HepG2 (cell line): Measurements from ENCODE around the gene NDRG2. TPM values are rescaled to one million over a fixed set of nuclear protein-coding genes. Genes with fewer than 3 reads are reported as not detected.

ENCODE experiments used
- ATAC-seq: fragments of 200-7000 bp; cut with Tn5 transposase; 3 replicates; pipeline ENCODE4 v1.9.1; 2020; ENCODE audit warnings: mild to moderate bottlenecking, moderate library complexity
- BruUV-seq: library from RNA; stranded (reverse); fragments of 400-500 nt; replicated peaks from 2 replicates; lab custom pipeline; 2021; lab: Mats Ljungman, UMichigan
- CTCF ChIA-PET: fragments of 300-600 bp; formaldehyde crosslinking; extraction: SDS; loops from one replicate; lab custom pipeline; 2021; ENCODE audit warnings: low total read pairs, inconsistent platforms, low intra/inter-chr PET ratio; lab: Yijun Ruan, JAX
- POLR2A ChIA-PET: fragments of 350-600 bp; sonication (Branson Sonifier 250); formaldehyde crosslinking; loops from one replicate; lab custom pipeline; 2020; ENCODE audit warnings: antibody characterized with exemption, inconsistent platforms; lab: Yijun Ruan, JAX
- DNase-seq: peaks from one replicate; pipeline ENCODE4 v3.0.0-alpha.2; 2015; ENCODE audit warnings: low spot score
- FAIRE-seq: peaks from 3 replicates; lab custom pipeline; 2011; peaks lifted over from hg19 to GRCh38; lab: Jason Lieb, UNC
- H2AFZ ChIP-seq: one replicate; pipeline ENCODE4 v1.6.1; 2011; ENCODE audit warnings: low read length, inconsistent platforms
- H3K27ac ChIP-seq: fragments of 300-600 bp; 3 replicates; pipeline ENCODE4 v1.8.0; 2011; ENCODE audit warnings: mixed run types, mild to moderate bottlenecking, mixed read lengths, low read length, inconsistent platforms; ENCODE audit not compliant: insufficient read depth; ENCODE audit errors: extremely low read length
- H3K27me3 ChIP-seq, 2 experiments: fragments of 200-600 bp in 1 of 2; 2 replicates in 1 of 2; 3 replicates in 1 of 2; pipeline versions ENCODE4 v1.6.0 to v1.8.0; 2011; ENCODE audit warnings: low read length in 2 of 2, mild to moderate bottlenecking in 2 of 2, moderate library complexity in 2 of 2, inconsistent platforms in 1 of 2; ENCODE audit not compliant: insufficient read depth in 2 of 2, control insufficient read depth in 1 of 2
- H3K36me3 ChIP-seq, 2 experiments: fragments of 200-600 bp in 1 of 2; replicated peaks in 1 of 2; 2 replicates in 1 of 2; 3 replicates in 1 of 2; pipeline versions ENCODE4 v1.5.1 to v1.8.0; 2011; ENCODE audit warnings: low read length in 2 of 2, inconsistent platforms in 1 of 2; ENCODE audit not compliant: insufficient read depth in 2 of 2, control insufficient read depth in 1 of 2
- H3K4me1 ChIP-seq: 2 replicates; pipeline ENCODE4 v1.5.1; 2012; ENCODE audit warnings: low read length, inconsistent platforms; ENCODE audit not compliant: insufficient read depth
- H3K4me2 ChIP-seq: 2 replicates; pipeline ENCODE4 v1.6.0; 2011; ENCODE audit warnings: low read depth, low read length, inconsistent platforms
- H3K4me3 ChIP-seq, 3 experiments: fragments of 200-600 bp in 1 of 3; sonication (generic), shearing (Covaris generic) in 1 of 3; replicated peaks in 1 of 3; 2 replicates each; pipeline ENCODE4 v1.5.1; 2011 to 2016; ENCODE audit warnings: low read length in 3 of 3, inconsistent platforms in 2 of 3, low read depth in 2 of 3, mild to moderate bottlenecking in 2 of 3, control low read depth in 1 of 3, mixed read lengths in 1 of 3; ENCODE audit not compliant: insufficient read depth in 1 of 3
- H3K79me2 ChIP-seq: one replicate; pipeline ENCODE4 v1.6.1; 2011; ENCODE audit warnings: low read length, inconsistent platforms; ENCODE audit not compliant: insufficient read depth
- H3K9ac ChIP-seq: 2 replicates; pipeline ENCODE4 v1.6.0; 2011; ENCODE audit warnings: mild to moderate bottlenecking, low read depth, low read length, inconsistent platforms; ENCODE audit not compliant: insufficient read depth
- H3K9me3 ChIP-seq: 2 replicates; pipeline ENCODE4 v1.5.1; 2012; ENCODE audit warnings: mild to moderate bottlenecking, low read length
- H4K20me1 ChIP-seq: 2 replicates; pipeline ENCODE4 v1.6.0; 2011; ENCODE audit warnings: inconsistent platforms, mild to moderate bottlenecking, low read length, moderate library complexity; ENCODE audit not compliant: insufficient read depth
- AHR ChIP-seq: IDR thresholded peaks from 2 replicates; pipeline ENCODE4 v1.6.1; 2018; ENCODE audit warnings: missing genetic modification reagents, missing compliant biosample characterization
- CENPT ChIP-seq: sonication (generic); formaldehyde crosslinking; IDR thresholded peaks from 2 replicates; pipeline ENCODE4 v1.8.0; 2022; ENCODE audit warnings: low read depth, mild to moderate bottlenecking, moderate library complexity, missing genetic modification reagents
- DDIT3 ChIP-seq: sonication (generic); formaldehyde crosslinking; IDR thresholded peaks from 2 replicates; pipeline ENCODE4 v1.4.0; 2020; ENCODE audit warnings: mild to moderate bottlenecking, missing genetic modification reagents
- ESRRA ChIP-seq: sonication (generic); formaldehyde crosslinking; IDR thresholded peaks from 2 replicates; pipeline ENCODE4 v1.5.1; 2020; ENCODE audit warnings: mild to moderate bottlenecking, low read depth, missing genetic modification reagents
- ETV5 ChIP-seq: IDR thresholded peaks from 2 replicates; pipeline ENCODE4 v1.6.1; 2018; ENCODE audit warnings: missing biosample characterization, missing genetic modification reagents, inconsistent platforms, borderline replicate concordance
- FOXP1 ChIP-seq, 2 experiments: fragments of 450-650 bp in 1 of 2; IDR thresholded peaks; 2 replicates each; pipeline ENCODE4 v1.6.1; 2017 to 2018; ENCODE audit warnings: antibody characterized with exemption in 1 of 2
- GABPB1 ChIP-seq: IDR thresholded peaks from 2 replicates; pipeline ENCODE4 v1.6.1; 2016; ENCODE audit warnings: mild to moderate bottlenecking, missing genetic modification reagents, moderate library complexity, missing compliant biosample characterization
- HBP1 ChIP-seq: IDR thresholded peaks from 2 replicates; pipeline ENCODE4 v1.6.1; 2016; ENCODE audit warnings: low read depth, control low read depth
- HNRNPLL ChIP-seq: fragments of 200-400 bp; formaldehyde crosslinking; IDR thresholded peaks from 2 replicates; pipeline ENCODE4 v1.6.1; 2017; ENCODE audit warnings: mild to moderate bottlenecking, low read depth, low read length; ENCODE audit not compliant: poor library complexity, severe bottlenecking
- KDM1A ChIP-seq: IDR thresholded peaks from 2 replicates; pipeline ENCODE4 v1.6.1; 2016; ENCODE audit warnings: missing compliant biosample characterization
- MBD4 ChIP-seq: IDR thresholded peaks from 2 replicates; pipeline ENCODE4 v1.6.1; 2012; ENCODE audit warnings: low read length, inconsistent platforms, borderline replicate concordance
- MXD4 ChIP-seq: IDR thresholded peaks from 2 replicates; pipeline ENCODE4 v1.6.1; 2016; ENCODE audit warnings: mild to moderate bottlenecking, missing biosample characterization, missing genetic modification reagents
- TAF1 ChIP-seq: sonication (generic); formaldehyde crosslinking; IDR thresholded peaks from 2 replicates; pipeline ENCODE4 v1.4.0; 2020; ENCODE audit warnings: missing genetic modification reagents
- ZFP91 ChIP-seq: sonication (generic); formaldehyde crosslinking; IDR thresholded peaks from 2 replicates; pipeline ENCODE4 v1.9.0; 2022; ENCODE audit warnings: missing genetic modification reagents, mild to moderate bottlenecking, borderline replicate concordance
- ZGPAT ChIP-seq: IDR thresholded peaks from 2 replicates; pipeline ENCODE4 v1.6.1; 2016; ENCODE audit warnings: mild to moderate bottlenecking
- ZNF275 ChIP-seq: sonication (generic); formaldehyde crosslinking; IDR thresholded peaks from 2 replicates; pipeline ENCODE4 v1.8.0; 2022; ENCODE audit warnings: missing genetic modification reagents, mild to moderate bottlenecking, inconsistent platforms, borderline replicate concordance
- whole genome bisulfite sequencing: methylation state at CpG from one replicate; pipeline ENCODE4 v1.1.6; 2017; ENCODE audit warnings: low lambda C conversion rate; 5-methylcytosine and 5-hydroxymethylcytosine counted together
- in situ Hi-C: cut with HindIII; loops from 2 replicates; pipeline ENCODE4 v1.10.0; 2017; ENCODE audit warnings: low pct_unique_long_range_greater_than_20kb; ENCODE audit not compliant: extremely low pct_ligation_motif_present
- intact Hi-C: fragments of 100-400 bp; cut with micrococcal nuclease; formaldehyde crosslinking; loops from one replicate; pipeline ENCODE4 v1.10.0; 2022; ENCODE audit not compliant: unreplicated experiment
- polyA plus RNA-seq, 8 experiments: library from polyadenylated mRNA; depleted of rRNA in 3 of 8; stranded (reverse) in 7 of 8; unstranded in 1 of 8; fragments of >200 nt; fragmentation: Illumina TruSeq in 4 of 8; extraction: Trizol in 4 of 8; gene quantifications; 2 replicates each; pipeline versions ENCODE4 v1.2.1 to v1.2.3, GENCODE V29; 2011 to 2016; ENCODE audit warnings: low read depth in 4 of 8, missing spikeins in 1 of 8, mixed read lengths in 1 of 8; ENCODE audit not compliant: insufficient read depth in 1 of 8
- total RNA-seq, 5 experiments: library from RNA; depleted of rRNA; stranded (reverse); fragments of >200 nt; fragmentation: Illumina TruSeq; extraction: Trizol; gene quantifications; 2 replicates each; pipeline ENCODE4 v1.2.3, GENCODE V29; 2016; ENCODE audit warnings: low read depth in 1 of 5

Gene NDRG2
- total and polyA plus RNA-seq, 2 of the 13 experiments (the other 11 are each of a cell fraction or from before 2014, with no cell fraction given) = 27.2 to 189 TPM

- CTCF ChIA-PET = no interaction called here
Observed at GRCh38 chr14:21034707-21035106, 9.8 kb upstream of the NDRG2 start, which contains the start of gene RNASE13. Gene RNASE13, minus strand, starts transcription at chr14:21034807. Its CDS starts 519 bp downstream, at chr14:21034288.

More at GRCh38 chr14:21034707-21035106, 9.8 kb upstream of the NDRG2 start, which contains the start of gene RNASE13:
- Histone ChIP-seq H3K4me3 (no peak within 1 kb of the TSS), H3K9ac (no peak within 1 kb of the TSS)
- no peak for DNase-seq
- TF ChIP-seq ETV5 (CRISPR knock-in tag) (no peak), KDM1A (CRISPR knock-in tag) (no peak), TAF1 (CRISPR knock-in tag) (no peak), ZNF275 (no peak), MBD4 (no peak), DDIT3 (CRISPR knock-in tag) (no peak), ZFP91 (CRISPR knock-in tag) (no peak), AHR (no peak), GABPB1 (CRISPR knock-in tag) (no peak), CENPT (CRISPR knock-in tag) (no peak), MXD4 (CRISPR knock-in tag) (no peak), HNRNPLL (no peak), ESRRA (no peak), HBP1 (no peak), FOXP1 (IDR thresholded peaks at IDR 0.05) (no peak), FOXP1 (CRISPR knock-in tag; IDR thresholded peaks at IDR 0.05) (no peak), ZGPAT (CRISPR knock-in tag) (no peak)
- TF ChIP-seq, all 625 proteins: peak for 0
- Histone ChIP-seq H3K4me1 (peaks cover 35% of the 10 kb centered on the region), H3K36me3 (no peaks in the 10 kb centered on the region), H4K20me1 (no peaks in the 10 kb centered on the region), H3K27me3 (no peaks in the 10 kb centered on the region; a peak in 1 of 5 replicates), H3K4me2 (no peak within 1 kb of the TSS), H3K27ac (no peak within 1 kb of the TSS), H3K79me2 (no peaks in the 10 kb centered on the region), H2AFZ (no peak within 1 kb of the TSS), H3K9me3 (no peaks in the 10 kb centered on the region)
- in situ Hi-C loops = no loop called here
- ATAC-seq = no peak
- 44% methylated on average over 5 of the region's 5 CpGs for WGBS
- intact Hi-C loops = no loop called here
- no TSS peak for BruUV-seq
- POLR2A ChIA-PET = interaction anchor here (1.0 to 1.5 kb wide), 2 partner anchors 20 to 21 kb away, joined by 4 to 7 read pairs; no protein-coding TSS in a partner anchor
- no peak for FAIRE-seq
